Left cardiac atrium (tissue), 4 donors: ENCODE measurements around the gene TECPR1. TPM values are rescaled to one million over a fixed set of nuclear protein-coding genes. Genes with fewer than 3 reads are reported as not detected.
A peak's percentile ranks its signal among the peaks of the same experiment; 100 is the strongest.

ENCODE experiments used
- ATAC-seq, 2 donors: fragments of 200-7000 bp; cut with Tn5 transposase; one replicate each; pipeline ENCODE4 v1.9.1; 2020; ENCODE audit warnings: mild to moderate bottlenecking in 2 of 2, moderate library complexity in 2 of 2
- DNase-seq: peaks from one replicate; pipeline ENCODE4 v3.0.0-alpha.2; 2020
- intact Hi-C, 2 donors: fragments of 100-400 bp; cut with DNase I; formaldehyde crosslinking; loops; one replicate each; pipeline versions ENCODE4 v1.14.1 to v1.15.1; 2022 to 2023
- total RNA-seq, 2 donors: library from RNA; stranded (reverse); fragmentation: NEBNext Ultra II Directional; extraction: Animal tissue kit (Norgen Biotek cat#: 25700); gene quantifications; one replicate each; pipeline ENCODE4 v1.2.1, GENCODE V29; 2021
- donor health status: DM: no; HTN: yes; CAD: no.
- donor health status: DM: no; HTN: yes; CAD: no; lungs with severe emphysema.
- donor health status: DM: yes; HTN: yes; CAD: no.
- donor health status: Dilated cardiomyopathy.

The TECPR1 gene
- total RNA-seq, 2 donors from 2014 or later: 20.9 to 23.4 TPM

- DNase-seq (peak; percentile 71), ATAC-seq (peak; percentile 85 to 86)
- intact Hi-C loops: no loop called here
These were observed 73.7 kb downstream of the TECPR1 start for GRCh38 chr7:98178321-98178720.

- intact Hi-C loops: no loop called here
- DNase-seq: no peak
- peak in 1 of 2 donors; percentile 25 for ATAC-seq
These were observed 74.5 kb downstream of the TECPR1 start for GRCh38 chr7:98177553-98177952.

GRCh38 chr7:98175260-98175940 is 76.6 kb downstream of the TECPR1 start:
- intact Hi-C loops: no loop called here
- ATAC-seq: no peak

GRCh38 chr7:98174334-98175259 is 77.4 kb downstream of the TECPR1 start:
- peak; percentile 68 for DNase-seq
- peak; percentile 68 to 88 for ATAC-seq
- intact Hi-C loops: no loop called here

More at GRCh38 chr7:98175260-98175940, 76.6 kb downstream of the TECPR1 start:
- DNase-seq: no peak

GRCh38 chr7:98171449-98171848 is 80.6 kb downstream of the TECPR1 start:
- intact Hi-C loops: no loop called here
- ATAC-seq (no peak), DNase-seq (no peak)

GRCh38 chr7:98170966-98171365 is 81.1 kb downstream of the TECPR1 start:
- intact Hi-C loops: no loop called here
- DNase-seq: no peak
- no peak for ATAC-seq

GRCh38 chr7:98168904-98169621 is 83.0 kb downstream of the TECPR1 start:
- ATAC-seq (no peak), DNase-seq (no peak)
- intact Hi-C loops: loop anchor here (2.0 to 5.0 kb wide), 4 partner anchors 62 to 147 kb away; partner anchors contain the start of gene LMTK2 (in 1 of the 2)

GRCh38 chr7:98168181-98168903 is 83.7 kb downstream of the TECPR1 start:
- intact Hi-C loops: loop anchor here (2.0 to 5.0 kb wide), 4 partner anchors 62 to 146 kb away; partner anchors contain the start of gene LMTK2 (in 1 of the 2)
- ATAC-seq (peak; percentile 50 to 53), DNase-seq (peak; percentile 39)

GRCh38 chr7:98167653-98168052 is 84.4 kb downstream of the TECPR1 start:
- intact Hi-C loops: loop anchor here (2.0 to 5.0 kb wide), 4 partner anchors 61 to 145 kb away; partner anchors contain the start of gene LMTK2 (in 1 of the 2)
- DNase-seq (no peak), ATAC-seq (no peak)

- DNase-seq (no peak), ATAC-seq (no peak)
- intact Hi-C loops: loop anchor here in 1 of 2 donors (5.0 kb wide), 2 partner anchors 64 to 144 kb away; no protein-coding TSS in a partner anchor
These were observed 85.4 kb downstream of the TECPR1 start for GRCh38 chr7:98166668-98166970.

GRCh38 chr7:98165827-98166667 is 86.0 kb downstream of the TECPR1 start:
- intact Hi-C loops: loop anchor here in 1 of 2 donors (5.0 kb wide), 2 partner anchors 64 to 144 kb away; no protein-coding TSS in a partner anchor
- ATAC-seq (peak in 1 of 2 donors; percentile 61), DNase-seq (peak; percentile 56)

Other genes starting within 250 kb of the TECPR1 start
- gene LMTK2, start 145.4 kb downstream of the TECPR1 start, total RNA-seq: 10 to 100 TPM; 26.7 to 28.4 TPM
- gene BHLHA15, start 40.8 kb downstream of the TECPR1 start, total RNA-seq: under 1 TPM; 0.37 to 0.38 TPM
- gene BRI3, start 29.5 kb upstream of the TECPR1 start, total RNA-seq: 100 to 1,000 TPM; 190 to 207 TPM
- gene BAIAP2L1, start 148.9 kb upstream of the TECPR1 start, total RNA-seq: 1 to 10 TPM; 2.4 TPM